Gastroesophageal sphincter (tissue), 4 donors: Measurements from ENCODE around the gene OR6Q1. TPM values are rescaled to one million over a fixed set of nuclear protein-coding genes. Genes with fewer than 3 reads are reported as not detected.
"Not testable (repeated sequence)": the region's sequence is repeated elsewhere in the genome, so short reads cannot be mapped to it uniquely, and the experiment has no call there.

Experiments used
- ATAC-seq: fragments of 150-250 bp; one replicate; pipeline ENCODE4 v1.9.1; 2016; ENCODE audit warnings: mild to moderate bottlenecking, moderate library complexity
- H3K27ac ChIP-seq, 4 donors: fragments of 200-600 bp; sonication (generic) in 3 of 4; 1 replicate in 3 of 4; 2 replicates in 1 of 4; pipeline ENCODE4 v1.5.1; 2016 to 2019
- H3K27me3 ChIP-seq: fragments of 200-600 bp; sonication (generic); one replicate; pipeline ENCODE4 v1.5.1; 2019
- H3K36me3 ChIP-seq, 2 donors: fragments of 200-600 bp; sonication (generic); one replicate each; pipeline ENCODE4 v1.5.1; 2019; ENCODE audit warnings: control low read depth in 1 of 2
- H3K4me1 ChIP-seq, 3 donors: fragments of 200-600 bp; sonication (generic); 1 replicate in 2 of 3; 2 replicates in 1 of 3; pipeline ENCODE4 v1.5.1; 2016 to 2019; ENCODE audit warnings: control low read depth in 2 of 3
- H3K4me3 ChIP-seq, 2 donors: fragments of 200-600 bp; sonication (generic); one replicate each; pipeline ENCODE4 v1.5.1; 2019; ENCODE audit warnings: mild to moderate bottlenecking in 1 of 2, moderate library complexity in 1 of 2
- H3K9me3 ChIP-seq, 3 donors: fragments of 200-600 bp; sonication (generic); one replicate each; pipeline ENCODE4 v1.5.1; 2017 to 2019; ENCODE audit warnings: control low read depth in 2 of 3
- CTCF ChIP-seq, 4 experiments: fragments of 200-600 bp in 2 of 4; fragments of 450-650 bp in 2 of 4; sonication (generic) in 1 of 4; IDR thresholded peaks; one replicate each; pipeline ENCODE4 v1.5.1; 2017 to 2019; ENCODE audit warnings: antibody characterized with exemption in 4 of 4, mild to moderate bottlenecking in 2 of 4, moderate library complexity in 2 of 4
- EP300 ChIP-seq: sonication (generic); formaldehyde crosslinking; IDR thresholded peaks from one replicate; pipeline ENCODE4 v1.6.1; 2017; ENCODE audit warnings: antibody characterized with exemption, mild to moderate bottlenecking
- POLR2A ChIP-seq, 2 donors: fragments of 450-650 bp; IDR thresholded peaks; one replicate each; pipeline ENCODE4 v1.6.1; 2017; ENCODE audit warnings: antibody characterized with exemption in 2 of 2, mild to moderate bottlenecking in 2 of 2, moderate library complexity in 1 of 2
- POLR2AphosphoS5 ChIP-seq: sonication (generic); formaldehyde crosslinking; IDR thresholded peaks from one replicate; pipeline ENCODE4 v1.6.1; 2017; ENCODE audit warnings: antibody characterized with exemption
- WGBS, 2 donors: methylation state at CpG; one replicate each; pipeline ENCODE4 v1.1.5; 2018; ENCODE audit warnings: low coverage in 1 of 2; 5-methylcytosine and 5-hydroxymethylcytosine counted together
- total RNA-seq, 4 donors: library from RNA; depleted of rRNA; stranded (reverse); fragments of >200 nt; gene quantifications; one replicate each; pipeline ENCODE4 v1.1.0, GENCODE V29; 2016

OR6Q1 gene, protein sequence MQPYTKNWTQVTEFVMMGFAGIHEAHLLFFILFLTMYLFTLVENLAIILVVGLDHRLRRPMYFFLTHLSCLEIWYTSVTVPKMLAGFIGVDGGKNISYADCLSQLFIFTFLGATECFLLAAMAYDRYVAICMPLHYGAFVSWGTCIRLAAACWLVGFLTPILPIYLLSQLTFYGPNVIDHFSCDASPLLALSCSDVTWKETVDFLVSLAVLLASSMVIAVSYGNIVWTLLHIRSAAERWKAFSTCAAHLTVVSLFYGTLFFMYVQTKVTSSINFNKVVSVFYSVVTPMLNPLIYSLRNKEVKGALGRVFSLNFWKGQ
- not detected for total RNA-seq

- no peak within 1 kb of the TSS for H3K27ac ChIP-seq
- no peaks in the 10 kb centered on the region for H3K36me3 ChIP-seq
- no peak for ATAC-seq
- H3K4me3 ChIP-seq: no peak within 1 kb of the TSS
- H3K4me1 ChIP-seq: peaks cover 0 to 13% (median 3%) of the 10 kb centered on the region in 3 donors
- TF ChIP-seq EP300 (no peak), POLR2AphosphoS5 (no peak), CTCF (IDR thresholded peaks at IDR 0.05) (no peak)
- no peaks in the 10 kb centered on the region for H3K27me3 ChIP-seq
- peaks cover 0 to 3% (median 0%) of the 10 kb centered on the region in 3 donors for H3K9me3 ChIP-seq
These were observed at the start of gene OR6Q1 for GRCh38 chr11:58030653-58031052. Gene OR6Q1 (plus strand): TSS chr11:58030953. CDS start chr11:58030953, 0 bp downstream.

DNA sequence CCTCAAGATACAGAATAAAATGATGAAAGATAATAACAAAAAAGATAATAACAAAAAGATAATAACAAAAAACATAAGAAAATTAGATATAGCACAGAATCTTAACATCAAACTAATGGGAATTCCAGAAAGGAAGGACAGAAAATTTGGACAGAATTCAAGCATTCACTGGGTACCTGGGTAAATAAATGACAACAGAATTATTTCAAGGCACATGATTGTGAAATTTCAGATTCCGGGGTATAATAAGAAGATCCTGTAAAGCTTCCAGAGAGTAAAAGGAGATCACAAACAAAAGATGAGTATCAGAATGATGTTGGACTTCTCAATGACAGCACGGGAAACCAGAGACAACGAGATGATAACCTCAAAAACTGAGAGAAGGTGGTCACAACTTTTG is 49.2 kb upstream of the OR6Q1 start:
- H3K9me3 ChIP-seq: no peaks in the 10 kb centered on the region
- TF ChIP-seq POLR2AphosphoS5: no peak
- no peak for TF ChIP-seq CTCF (IDR thresholded peaks at IDR 0.05)
- TF ChIP-seq EP300: no peak
- WGBS, 2 donors: 40 to 81% methylated on average over 3 of the region's 3 CpGs
- no peaks in the 10 kb centered on the region for H3K36me3 ChIP-seq
- H3K27ac ChIP-seq: no peak overlapping the region
- H3K27me3 ChIP-seq: no peaks in the 10 kb centered on the region
- no peak for ATAC-seq
- H3K4me3 ChIP-seq: no peak overlapping the region
- H3K4me1 ChIP-seq: no peaks in the 10 kb centered on the region

- TF ChIP-seq CTCF (IDR thresholded peaks at IDR 0.05): no peak
- TF ChIP-seq EP300: no peak
- no peak for TF ChIP-seq POLR2A (IDR thresholded peaks at IDR 0.05)
- no peak for TF ChIP-seq POLR2AphosphoS5
- Histone ChIP-seq H3K9me3 (peaks cover 0 to under 1% (median 0%) of the 10 kb centered on the region in 3 donors), H3K27me3 (no peaks in the 10 kb centered on the region), H3K4me3 (no peak overlapping the region), H3K27ac (no peak overlapping the region), H3K4me1 (no peaks in the 10 kb centered on the region), H3K36me3 (no peaks in the 10 kb centered on the region)
- no peak for ATAC-seq
- 58% methylated on average over 4 of the region's 4 CpGs for WGBS, 2 donors
These were observed 48.0 kb upstream of the OR6Q1 start for GRCh38 chr11:57982776-57983175.

- Histone ChIP-seq H3K9me3 (peaks cover 0 to 5% (median 0%) of the 10 kb centered on the region in 3 donors), H3K4me1 (no peaks in the 10 kb centered on the region), H3K27me3 (no peaks in the 10 kb centered on the region), H3K4me3 (no peak overlapping the region), H3K36me3 (no peaks in the 10 kb centered on the region), H3K27ac (no peak overlapping the region)
- 43 to 46% methylated on average over 3 of the region's 3 CpGs for WGBS, 2 donors
- TF ChIP-seq POLR2A (IDR thresholded peaks at IDR 0.05) (no peak), CTCF (IDR thresholded peaks at IDR 0.05) (no peak), POLR2AphosphoS5 (no peak), EP300 (no peak)
- ATAC-seq: no peak
These were observed 47.6 kb upstream of the OR6Q1 start for GRCh38 chr11:57983191-57983590.

GRCh38 chr11:57999523-57999922 is 31.2 kb upstream of the OR6Q1 start:
- not testable (repeated sequence) for H3K27me3 ChIP-seq, H3K36me3 ChIP-seq, H3K27ac ChIP-seq, H3K4me1 ChIP-seq, H3K9me3 ChIP-seq, H3K4me3 ChIP-seq, ATAC-seq
- no CpG with 5 or more reads among the region's 13 CpGs for WGBS, 2 donors

DNA sequence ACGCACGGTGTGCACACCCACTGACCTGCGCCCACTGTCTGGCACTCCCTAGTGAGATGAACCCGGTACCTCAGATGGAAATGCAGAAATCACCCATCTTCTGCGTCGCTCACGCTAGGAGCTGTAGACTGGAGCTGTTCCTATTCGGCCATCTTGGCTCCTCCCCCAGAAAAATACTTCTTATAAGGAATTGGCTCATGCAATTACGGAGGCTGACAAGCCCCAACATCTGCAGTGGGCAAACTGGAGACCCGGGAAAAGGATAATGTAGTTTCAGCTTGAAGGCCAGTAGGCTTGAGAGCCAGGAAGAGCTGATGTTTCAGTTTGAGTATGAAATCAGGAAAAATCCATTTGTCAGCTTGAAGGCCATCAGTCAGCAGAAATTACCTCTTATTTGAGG is 30.7 kb upstream of the OR6Q1 start:
- 83 to 100% methylated on average over 1 to 2 of the region's 10 CpGs for WGBS, 2 donors
- not testable (repeated sequence) for H3K4me1 ChIP-seq, H3K9me3 ChIP-seq, H3K27ac ChIP-seq, H3K27me3 ChIP-seq, H3K36me3 ChIP-seq, H3K4me3 ChIP-seq, ATAC-seq
